HepG2 (cell line): Measurements from ENCODE around the gene ARL6IP4. TPM values are rescaled to one million over a fixed set of nuclear protein-coding genes. Genes with fewer than 3 reads are reported as not detected.

ENCODE experiments used
- ATAC-seq: fragments of 200-7000 bp; cut with Tn5 transposase; 3 replicates; pipeline ENCODE4 v1.9.1; 2020; ENCODE audit warnings: mild to moderate bottlenecking, moderate library complexity
- BruUV-seq: library from RNA; stranded (reverse); fragments of 400-500 nt; replicated peaks from 2 replicates; lab custom pipeline; 2021; lab: Mats Ljungman, UMichigan
- CTCF ChIA-PET: fragments of 300-600 bp; formaldehyde crosslinking; extraction: SDS; loops from one replicate; lab custom pipeline; 2021; ENCODE audit warnings: low total read pairs, inconsistent platforms, low intra/inter-chr PET ratio; lab: Yijun Ruan, JAX
- POLR2A ChIA-PET: fragments of 350-600 bp; sonication (Branson Sonifier 250); formaldehyde crosslinking; loops from one replicate; lab custom pipeline; 2020; ENCODE audit warnings: antibody characterized with exemption, inconsistent platforms; lab: Yijun Ruan, JAX
- DNase-seq: peaks from one replicate; pipeline ENCODE4 v3.0.0-alpha.2; 2015; ENCODE audit warnings: low spot score
- FAIRE-seq: peaks from 3 replicates; lab custom pipeline; 2011; peaks lifted over from hg19 to GRCh38; lab: Jason Lieb, UNC
- H2AFZ ChIP-seq: one replicate; pipeline ENCODE4 v1.6.1; 2011; ENCODE audit warnings: low read length, inconsistent platforms
- H3K27ac ChIP-seq: fragments of 300-600 bp; 3 replicates; pipeline ENCODE4 v1.8.0; 2011; ENCODE audit warnings: mixed run types, mild to moderate bottlenecking, mixed read lengths, low read length, inconsistent platforms; ENCODE audit not compliant: insufficient read depth; ENCODE audit errors: extremely low read length
- H3K27me3 ChIP-seq, 2 experiments: fragments of 200-600 bp in 1 of 2; 2 replicates in 1 of 2; 3 replicates in 1 of 2; pipeline versions ENCODE4 v1.6.0 to v1.8.0; 2011; ENCODE audit warnings: low read length in 2 of 2, mild to moderate bottlenecking in 2 of 2, moderate library complexity in 2 of 2, inconsistent platforms in 1 of 2; ENCODE audit not compliant: insufficient read depth in 2 of 2, control insufficient read depth in 1 of 2
- H3K36me3 ChIP-seq, 2 experiments: fragments of 200-600 bp in 1 of 2; replicated peaks in 1 of 2; 2 replicates in 1 of 2; 3 replicates in 1 of 2; pipeline versions ENCODE4 v1.5.1 to v1.8.0; 2011; ENCODE audit warnings: low read length in 2 of 2, inconsistent platforms in 1 of 2; ENCODE audit not compliant: insufficient read depth in 2 of 2, control insufficient read depth in 1 of 2
- H3K4me1 ChIP-seq: 2 replicates; pipeline ENCODE4 v1.5.1; 2012; ENCODE audit warnings: low read length, inconsistent platforms; ENCODE audit not compliant: insufficient read depth
- H3K4me2 ChIP-seq: 2 replicates; pipeline ENCODE4 v1.6.0; 2011; ENCODE audit warnings: low read depth, low read length, inconsistent platforms
- H3K4me3 ChIP-seq, 3 experiments: fragments of 200-600 bp in 1 of 3; sonication (generic), shearing (Covaris generic) in 1 of 3; replicated peaks in 1 of 3; 2 replicates each; pipeline ENCODE4 v1.5.1; 2011 to 2016; ENCODE audit warnings: low read length in 3 of 3, inconsistent platforms in 2 of 3, low read depth in 2 of 3, mild to moderate bottlenecking in 2 of 3, control low read depth in 1 of 3, mixed read lengths in 1 of 3; ENCODE audit not compliant: insufficient read depth in 1 of 3
- H3K79me2 ChIP-seq: one replicate; pipeline ENCODE4 v1.6.1; 2011; ENCODE audit warnings: low read length, inconsistent platforms; ENCODE audit not compliant: insufficient read depth
- H3K9ac ChIP-seq: 2 replicates; pipeline ENCODE4 v1.6.0; 2011; ENCODE audit warnings: mild to moderate bottlenecking, low read depth, low read length, inconsistent platforms; ENCODE audit not compliant: insufficient read depth
- H3K9me3 ChIP-seq: 2 replicates; pipeline ENCODE4 v1.5.1; 2012; ENCODE audit warnings: mild to moderate bottlenecking, low read length
- H4K20me1 ChIP-seq: 2 replicates; pipeline ENCODE4 v1.6.0; 2011; ENCODE audit warnings: inconsistent platforms, mild to moderate bottlenecking, low read length, moderate library complexity; ENCODE audit not compliant: insufficient read depth
- ATM ChIP-seq: fragments of 450-650 bp; IDR thresholded peaks from 2 replicates; pipeline ENCODE4 v1.7.1; 2017; ENCODE audit warnings: mild to moderate bottlenecking, borderline replicate concordance
- CREBL2 ChIP-seq: sonication (generic); formaldehyde crosslinking; IDR thresholded peaks from 2 replicates; pipeline ENCODE4 v1.8.1; 2023; ENCODE audit warnings: missing genetic modification reagents, mild to moderate bottlenecking, borderline replicate concordance
- CTCF ChIP-seq: sonication (generic); formaldehyde crosslinking; IDR thresholded peaks from 2 replicates; pipeline ENCODE4 v1.5.0; 2020; ENCODE audit warnings: mild to moderate bottlenecking, missing genetic modification reagents, moderate library complexity
- HOXA3 ChIP-seq: sonication (generic); formaldehyde crosslinking; IDR thresholded peaks from 2 replicates; pipeline ENCODE4 v1.5.0; 2020; ENCODE audit warnings: missing genetic modification reagents
- MTA3 ChIP-seq: sonication (generic); formaldehyde crosslinking; IDR thresholded peaks from 2 replicates; pipeline ENCODE4 v1.4.0; 2020; ENCODE audit warnings: missing genetic modification reagents
- NR2F6 ChIP-seq, 2 experiments: IDR thresholded peaks; 2 replicates each; pipeline ENCODE4 v1.6.1; 2016; ENCODE audit warnings: antibody characterized with exemption in 1 of 2, mild to moderate bottlenecking in 1 of 2
- STAG1 ChIP-seq: sonication (generic); formaldehyde crosslinking; IDR thresholded peaks from 2 replicates; pipeline ENCODE4 v1.4.0; 2020; ENCODE audit warnings: missing genetic modification reagents
- TOPORS ChIP-seq: sonication (generic); formaldehyde crosslinking; IDR thresholded peaks from 2 replicates; pipeline ENCODE4 v1.8.0; 2023; ENCODE audit warnings: mild to moderate bottlenecking, missing genetic modification reagents
- TRIM22 ChIP-seq: fragments of 450-650 bp; IDR thresholded peaks from 2 replicates; pipeline ENCODE4 v1.6.1; 2017
- ZBTB7B ChIP-seq: sonication (generic); formaldehyde crosslinking; IDR thresholded peaks from 2 replicates; pipeline ENCODE4 v1.4.0; 2020; ENCODE audit warnings: missing genetic modification reagents
- ZNF143 ChIP-seq: sonication (generic); formaldehyde crosslinking; IDR thresholded peaks from 2 replicates; pipeline ENCODE4 v1.4.0; 2020; ENCODE audit warnings: missing genetic modification reagents
- ZNF333 ChIP-seq: sonication (generic); formaldehyde crosslinking; IDR thresholded peaks from 2 replicates; pipeline ENCODE4 v1.4.0; 2020; ENCODE audit warnings: mild to moderate bottlenecking, missing genetic modification reagents, borderline replicate concordance
- ZNF337 ChIP-seq: sonication (generic); formaldehyde crosslinking; IDR thresholded peaks from 2 replicates; pipeline ENCODE4 v1.5.1; 2020; ENCODE audit warnings: missing genetic modification reagents, low read depth, mild to moderate bottlenecking, borderline replicate concordance
- ZNF431 ChIP-seq: sonication (generic); formaldehyde crosslinking; IDR thresholded peaks from 2 replicates; pipeline ENCODE4 v1.9.0; 2022; ENCODE audit warnings: missing genetic modification reagents, low read depth, mild to moderate bottlenecking, borderline replicate concordance
- ZNF570 ChIP-seq: sonication (generic); formaldehyde crosslinking; IDR thresholded peaks from 2 replicates; pipeline ENCODE4 v1.4.0; 2020; ENCODE audit warnings: mild to moderate bottlenecking, missing genetic modification reagents, borderline replicate concordance
- ZNF580 ChIP-seq: IDR thresholded peaks from 2 replicates; pipeline ENCODE4 v1.6.1; 2016; ENCODE audit warnings: low read depth, borderline replicate concordance
- WGBS: methylation state at CpG from one replicate; pipeline ENCODE4 v1.1.6; 2017; ENCODE audit warnings: low lambda C conversion rate; 5-methylcytosine and 5-hydroxymethylcytosine counted together
- in situ Hi-C: cut with HindIII; loops from 2 replicates; pipeline ENCODE4 v1.10.0; 2017; ENCODE audit warnings: low pct_unique_long_range_greater_than_20kb; ENCODE audit not compliant: extremely low pct_ligation_motif_present
- intact Hi-C: fragments of 100-400 bp; cut with micrococcal nuclease; formaldehyde crosslinking; loops from one replicate; pipeline ENCODE4 v1.10.0; 2022; ENCODE audit not compliant: unreplicated experiment
- polyA plus RNA-seq, 8 experiments: library from polyadenylated mRNA; depleted of rRNA in 3 of 8; stranded (reverse) in 7 of 8; unstranded in 1 of 8; fragments of >200 nt; fragmentation: Illumina TruSeq in 4 of 8; extraction: Trizol in 4 of 8; gene quantifications; 2 replicates each; pipeline versions ENCODE4 v1.2.1 to v1.2.3, GENCODE V29; 2011 to 2016; ENCODE audit warnings: low read depth in 4 of 8, missing spikeins in 1 of 8, mixed read lengths in 1 of 8; ENCODE audit not compliant: insufficient read depth in 1 of 8
- total RNA-seq, 5 experiments: library from RNA; depleted of rRNA; stranded (reverse); fragments of >200 nt; fragmentation: Illumina TruSeq; extraction: Trizol; gene quantifications; 2 replicates each; pipeline ENCODE4 v1.2.3, GENCODE V29; 2016; ENCODE audit warnings: low read depth in 1 of 5

Gene ARL6IP4
- total and polyA plus RNA-seq, 2 of the 13 experiments (the other 11 are each of a cell fraction or from before 2014, with no cell fraction given) = 155 to 220 TPM

- H4K20me1 ChIP-seq = no peaks in the 10 kb centered on the region
- H3K36me3 ChIP-seq = peaks cover 0 to 1% of the 10 kb centered on the region in 2 experiments; a peak in 1 of 5 replicates
- BruUV-seq = no TSS peak
- in situ Hi-C loops = loop anchor here (5.0 kb wide), 1 partner anchor 80 kb away; no protein-coding TSS in a partner anchor
- H3K4me3 ChIP-seq = no peak overlapping the region
- FAIRE-seq (no peak), DNase-seq (no peak), ATAC-seq (no peak)
- H3K4me1 ChIP-seq = peaks cover 32% of the 10 kb centered on the region
- TF ChIP-seq CTCF (CRISPR knock-in tag) (peak; percentile 24; the same call in 1 of the 2 replicates), STAG1 (CRISPR knock-in tag) (0 out of 2 replicates have a peak, but pooled peaks have one; percentile 16), ZNF431 (CRISPR knock-in tag) (no peak)
- 92% methylated on average over 10 of the region's 15 CpGs for WGBS
- H3K27me3 ChIP-seq = no peaks in the 10 kb centered on the region
- H3K9ac ChIP-seq = no peak overlapping the region
- no peaks in the 10 kb centered on the region for H3K79me2 ChIP-seq
- intact Hi-C loops = loop anchor here (1.0 kb wide), 1 partner anchor 49 kb away; no protein-coding TSS in a partner anchor
- ChIA-PET POLR2A (interaction anchor here (1.1 to 2.7 kb wide), 4 partner anchors 19 to 286 kb away, joined by 3 to 21 read pairs (median 6); partner anchors contain the start of genes ABCB9, MPHOSPH9 and MTRFR), CTCF (no interaction called here)
- H3K4me2 ChIP-seq = no peak overlapping the region
- no peaks in the 10 kb centered on the region for H3K9me3 ChIP-seq
- H3K27ac ChIP-seq = no peak overlapping the region
- no peak overlapping the region for H2AFZ ChIP-seq
These were observed 33.1 kb upstream of the ARL6IP4 start for GRCh38 chr12:122947352-122947792.

GRCh38 chr12:122948605-122949004 is 31.9 kb upstream of the ARL6IP4 start:
- FAIRE-seq (no peak), DNase-seq (no peak), ATAC-seq (no peak)
- Histone ChIP-seq H3K27ac (no peak overlapping the region), H2AFZ (no peak overlapping the region), H4K20me1 (no peaks in the 10 kb centered on the region), H3K4me1 (peaks cover 21% of the 10 kb centered on the region), H3K4me3 (no peak overlapping the region), H3K9me3 (no peaks in the 10 kb centered on the region), H3K79me2 (no peaks in the 10 kb centered on the region), H3K9ac (no peak overlapping the region), H3K36me3 (peaks cover 0 to 1% of the 10 kb centered on the region in 2 experiments; a peak in 1 of 5 replicates), H3K4me2 (no peak overlapping the region), H3K27me3 (no peaks in the 10 kb centered on the region)
- in situ Hi-C loops = loop anchor here (5.0 kb wide), 1 partner anchor 81 kb away; no protein-coding TSS in a partner anchor
- intact Hi-C loops = no loop called here
- no TSS peak for BruUV-seq
- TF ChIP-seq ZNF333 (CRISPR knock-in tag) = no peak
- no peak for TF ChIP-seq TRIM22
- no peak for TF ChIP-seq HOXA3 (CRISPR knock-in tag)
- TF ChIP-seq ZNF337 (CRISPR knock-in tag) = no peak
- TF ChIP-seq NR2F6 (IDR thresholded peaks at IDR 0.05) = no peak
- no peak for TF ChIP-seq NR2F6 (CRISPR knock-in tag; IDR thresholded peaks at IDR 0.05)
- TF ChIP-seq ZNF580 (CRISPR knock-in tag) = no peak
- no peak for TF ChIP-seq ZNF570 (CRISPR knock-in tag)
- TF ChIP-seq MTA3 (CRISPR knock-in tag) = no peak
- TF ChIP-seq CREBL2 (CRISPR knock-in tag) = no peak
- TF ChIP-seq ZBTB7B (CRISPR knock-in tag) = no peak
- no peak for TF ChIP-seq ATM
- no peak for TF ChIP-seq ZNF143 (CRISPR knock-in tag)
- no peak for TF ChIP-seq TOPORS (CRISPR knock-in tag)
- ChIA-PET CTCF (no interaction called here), POLR2A (no interaction called here)
- 90% methylated on average over 11 of the region's 14 CpGs for WGBS
